ENCODE data around the gene KCNK4. TPM values are rescaled to one million over a fixed set of nuclear protein-coding genes. Genes with fewer than 3 reads are reported as not detected.

The KCNK4 gene
- total RNA-seq, 1 experiment from 2014 or later: 0.28 TPM

DNA sequence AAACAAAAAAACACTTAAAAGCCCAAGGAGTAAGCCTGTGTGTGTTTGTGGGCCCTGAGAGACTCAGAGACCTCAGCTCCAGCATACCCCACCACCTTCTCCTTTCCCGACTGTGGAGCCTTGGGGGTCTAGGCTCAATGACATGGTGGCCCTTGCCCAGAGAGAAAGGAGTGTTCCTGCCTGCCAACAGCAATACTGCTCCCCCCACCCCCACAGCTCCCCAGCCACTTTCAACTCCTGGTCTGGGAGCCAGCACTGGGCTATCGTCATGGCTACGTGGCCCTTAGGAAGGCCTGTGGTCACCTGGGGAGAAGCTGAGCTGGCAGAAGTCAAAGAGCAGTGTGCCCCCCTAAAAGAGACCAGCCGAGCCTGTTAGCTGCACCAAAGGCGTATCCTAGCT is 47.0 kb upstream of the KCNK4 start:
- TF ChIP-seq, protein P1, sequence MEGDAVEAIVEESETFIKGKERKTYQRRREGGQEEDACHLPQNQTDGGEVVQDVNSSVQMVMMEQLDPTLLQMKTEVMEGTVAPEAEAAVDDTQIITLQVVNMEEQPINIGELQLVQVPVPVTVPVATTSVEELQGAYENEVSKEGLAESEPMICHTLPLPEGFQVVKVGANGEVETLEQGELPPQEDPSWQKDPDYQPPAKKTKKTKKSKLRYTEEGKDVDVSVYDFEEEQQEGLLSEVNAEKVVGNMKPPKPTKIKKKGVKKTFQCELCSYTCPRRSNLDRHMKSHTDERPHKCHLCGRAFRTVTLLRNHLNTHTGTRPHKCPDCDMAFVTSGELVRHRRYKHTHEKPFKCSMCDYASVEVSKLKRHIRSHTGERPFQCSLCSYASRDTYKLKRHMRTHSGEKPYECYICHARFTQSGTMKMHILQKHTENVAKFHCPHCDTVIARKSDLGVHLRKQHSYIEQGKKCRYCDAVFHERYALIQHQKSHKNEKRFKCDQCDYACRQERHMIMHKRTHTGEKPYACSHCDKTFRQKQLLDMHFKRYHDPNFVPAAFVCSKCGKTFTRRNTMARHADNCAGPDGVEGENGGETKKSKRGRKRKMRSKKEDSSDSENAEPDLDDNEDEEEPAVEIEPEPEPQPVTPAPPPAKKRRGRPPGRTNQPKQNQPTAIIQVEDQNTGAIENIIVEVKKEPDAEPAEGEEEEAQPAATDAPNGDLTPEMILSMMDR (conservative IDR thresholded peaks at IDR 0.05): no peak
- Histone ChIP-seq H4K20me1 (ENCODE audit: control insufficient read depth, insufficient read depth, insufficient read length) (no peaks in the 10 kb centered on the region), H3K79me1 (ENCODE audit: insufficient read depth, low read depth, low read length, poor library complexity, severe bottlenecking) (no peaks in the 10 kb centered on the region), H3K9ac (ENCODE audit: extremely low read depth, insufficient read length, low read length) (no peak overlapping the region), H3K27me3 (ENCODE audit: insufficient read depth, low read length) (no peaks in the 10 kb centered on the region), H3T11ph (ENCODE audit: low read length) (no peak overlapping the region), H3K23me2 (ENCODE audit: insufficient read length, low read depth, low read length, poor library complexity, severe bottlenecking) (peaks cover 21% of the 10 kb centered on the region), H2BK5ac (ENCODE audit: insufficient read length, low read length) (no peak overlapping the region), H2AFZ (ENCODE audit: low read length) (no peak overlapping the region), H4K5ac (ENCODE audit: insufficient read length, low read depth, low read length) (no peak overlapping the region), H3K23ac (ENCODE audit: insufficient read length, low read depth, low read length) (no peak overlapping the region), H3K4me1 (ENCODE audit: insufficient read depth, low read length) (peaks cover 3% of the 10 kb centered on the region; the same call in 1 of the 2 replicates), H2AK5ac (ENCODE audit: insufficient read length, low read length) (no peak overlapping the region), H2BK20ac (ENCODE audit: low read depth, low read length, poor library complexity, severe bottlenecking) (no peak overlapping the region), H3K4me2 (ENCODE audit: insufficient read depth, insufficient read length, low read length) (no peak overlapping the region), H3K9me3 (ENCODE audit: control insufficient read depth, low read depth, low read length) (no peaks in the 10 kb centered on the region), H2BK12ac (ENCODE audit: insufficient read length, low read depth, low read length) (no peak overlapping the region), H3K79me2 (ENCODE audit: insufficient read depth, low read length) (peaks cover 9% of the 10 kb centered on the region; the same call in 1 of the 2 replicates), H2BK15ac (ENCODE audit: low read depth, low read length) (no peak overlapping the region), H3K56ac (ENCODE audit: insufficient read length, low read depth, low read length) (no peak overlapping the region), H2BK120ac (ENCODE audit: low read depth, low read length, poor library complexity, severe bottlenecking) (no peak overlapping the region), H4K8ac (replicated peaks; ENCODE audit: insufficient read length, low read depth, low read length) (no peak overlapping the region), H3K4ac (ENCODE audit: low read depth, low read length) (no peak overlapping the region), H4K91ac (ENCODE audit: insufficient read length, low read depth, low read length) (no peak overlapping the region), H3K27ac (ENCODE audit: insufficient read length, low read depth, low read length) (no peak overlapping the region), H3K14ac (ENCODE audit: insufficient read depth, low read length) (no peak overlapping the region), H3K18ac (ENCODE audit: insufficient read length, low read depth, low read length) (no peak overlapping the region)
- Mint-ChIP-seq H3K27me3 (ENCODE audit: low read depth) (no peaks in the 10 kb centered on the region), H3K9me3 (no peaks in the 10 kb centered on the region; a peak in 1 of 5 replicates), H3K4me3 (peak overlapping the region; percentile 85 to 93), H3K4me1 (peaks cover 35 to 42% of the 10 kb centered on the region in 2 experiments), H3K36me3 (ENCODE audit: insufficient read depth in 1 of 3, low read depth in 3 of 3) (peaks cover 12 to 23% (median 13%) of the 10 kb centered on the region in 3 experiments), H3K27ac (peak overlapping the region in 2 of 3 experiments; percentile 83 to 90; a peak in 3 of 7 replicates)
- WGBS (ENCODE audit: extremely low coverage, insufficient read length, low lambda C conversion rate): no CpG with 5 or more reads among the region's 5 CpGs
- DNase-seq: no peak

Data from H9 (cell line).